Nephron progenitor cell (in vitro differentiated cells): ENCODE data around the gene FHL1.
"Not testable (repeated sequence)": the region's sequence is repeated elsewhere in the genome, so short reads cannot be mapped to it uniquely, and the experiment has no call there.

Source experiments
- DNase-seq: peaks from one replicate; pipeline ENCODE4 v3.0.0; 2021
- H3K27ac Mint-ChIP-seq: 2 replicates; pipeline ENCODE4 v1.8.0; 2021; ENCODE audit warnings: mild to moderate bottlenecking, moderate library complexity, mixed read lengths
- H3K27me3 Mint-ChIP-seq: 2 replicates; pipeline ENCODE4 v1.8.0; 2021; ENCODE audit warnings: mild to moderate bottlenecking, low read depth, mixed read lengths; ENCODE audit not compliant: poor library complexity
- H3K36me3 Mint-ChIP-seq: 2 replicates; pipeline ENCODE4 v1.8.0; 2021; ENCODE audit warnings: low read depth, mixed read lengths
- H3K4me1 Mint-ChIP-seq: 2 replicates; pipeline ENCODE4 v1.8.0; 2021; ENCODE audit warnings: mixed read lengths
- H3K4me3 Mint-ChIP-seq: 2 replicates; pipeline ENCODE4 v1.8.0; 2021; ENCODE audit warnings: mild to moderate bottlenecking, moderate library complexity, mixed read lengths
- H3K9me3 Mint-ChIP-seq: 2 replicates; pipeline ENCODE4 v1.8.0; 2021; ENCODE audit warnings: mild to moderate bottlenecking, moderate library complexity, mixed read lengths
- CTCF ChIP-seq: fragments of 200-600 bp; sonication (generic); IDR thresholded peaks from 2 replicates; pipeline ENCODE4 v1.5.0; 2021; ENCODE audit warnings: antibody characterized with exemption

FHL1 gene

GRCh38 chrX:136237074-136237473, 89.7 kb downstream of the FHL1 start:
- no peak for DNase-seq
- Mint-ChIP-seq H3K9me3 (peaks cover 19% of the 10 kb centered on the region), H3K36me3 (peaks cover 32% of the 10 kb centered on the region), H3K4me1 (no peaks in the 10 kb centered on the region), H3K27me3 (no peaks in the 10 kb centered on the region), H3K27ac (no peak overlapping the region), H3K4me3 (no peak overlapping the region)
- TF ChIP-seq CTCF = no peak

- H3K4me3 Mint-ChIP-seq, DNase-seq, H3K27ac Mint-ChIP-seq, H3K27me3 Mint-ChIP-seq, H3K4me1 Mint-ChIP-seq: not testable (repeated sequence)
- Mint-ChIP-seq H3K9me3 (peaks cover 22% of the 10 kb centered on the region), H3K36me3 (peaks cover 33% of the 10 kb centered on the region)
Measured at GRCh38 chrX:136237849-136238248, 90.5 kb downstream of the FHL1 start.

GRCh38 chrX:136246201-136246600, 98.9 kb downstream of the FHL1 start:
- Mint-ChIP-seq H3K4me1 (no peaks in the 10 kb centered on the region), H3K27me3 (no peaks in the 10 kb centered on the region), H3K9me3 (peaks cover 19% of the 10 kb centered on the region), H3K27ac (no peak overlapping the region), H3K4me3 (no peak overlapping the region), H3K36me3 (peaks cover 18% of the 10 kb centered on the region)
- no peak for TF ChIP-seq CTCF
- no peak for DNase-seq

GRCh38 chrX:136250191-136251040, 103.1 kb downstream of the FHL1 start:
- peaks cover 20% of the 10 kb centered on the region for H3K9me3 Mint-ChIP-seq
- peaks cover 5% of the 10 kb centered on the region for H3K4me1 Mint-ChIP-seq
- H3K36me3 Mint-ChIP-seq = no peaks in the 10 kb centered on the region
- H3K27ac Mint-ChIP-seq = no peak overlapping the region
- peaks cover 6% of the 10 kb centered on the region for H3K27me3 Mint-ChIP-seq
- peak overlapping the region; percentile 82 for H3K4me3 Mint-ChIP-seq
- peak; percentile 28 for DNase-seq
- TF ChIP-seq CTCF = no peak

- H3K4me1 Mint-ChIP-seq = peaks cover 11% of the 10 kb centered on the region
- H3K4me3 Mint-ChIP-seq = peak within 1 kb of the TSS; percentile 86
- H3K27ac Mint-ChIP-seq = no peak within 1 kb of the TSS
- DNase-seq = peak; percentile 70
- no peaks in the 10 kb centered on the region for H3K36me3 Mint-ChIP-seq
- H3K9me3 Mint-ChIP-seq = peaks cover 20% of the 10 kb centered on the region
- TF ChIP-seq CTCF = no peak
- peaks cover 6% of the 10 kb centered on the region for H3K27me3 Mint-ChIP-seq
Measured at GRCh38 chrX:136251041-136251991, 104.0 kb downstream of the FHL1 start, which contains the start of gene MAP7D3. Gene MAP7D3 (minus strand): TSS chrX:136251400. CDS start chrX:136251358, 42 bp downstream.

- peaks cover 9% of the 10 kb centered on the region for H3K27me3 Mint-ChIP-seq
- H3K4me1 Mint-ChIP-seq = peaks cover 11% of the 10 kb centered on the region
- no peak overlapping the region for H3K4me3 Mint-ChIP-seq
- H3K9me3 Mint-ChIP-seq = peaks cover 35% of the 10 kb centered on the region
- no peak for DNase-seq
- H3K27ac Mint-ChIP-seq = no peak overlapping the region
- TF ChIP-seq CTCF = no peak
- H3K36me3 Mint-ChIP-seq = no peaks in the 10 kb centered on the region
Measured at GRCh38 chrX:136255541-136255940, 108.2 kb downstream of the FHL1 start.
